Esophagus squamous epithelium (tissue), 5 donors: ENCODE results near the gene GPR157. TPM values are rescaled to one million over a fixed set of nuclear protein-coding genes. Genes with fewer than 3 reads are reported as not detected.

Experiments
- DNase-seq: peaks from one replicate; lab custom pipeline; 2025; lab: John Stamatoyannopoulos, UW
- H3K27ac ChIP-seq, 4 donors: fragments of 200-600 bp; sonication (generic); one replicate each; pipeline ENCODE4 v1.5.1; 2016 to 2019; ENCODE audit warnings: mild to moderate bottlenecking in 1 of 4
- H3K27me3 ChIP-seq, 4 donors: fragments of 200-600 bp; sonication (generic); 1 replicate in 3 of 4; 2 replicates in 1 of 4; pipeline versions ENCODE4 v1.5.1 to v1.6.0; 2017 to 2021; ENCODE audit warnings: antibody characterized with exemption in 1 of 4
- H3K36me3 ChIP-seq, 3 donors: fragments of 200-600 bp; sonication (generic); one replicate each; pipeline ENCODE4 v1.5.1; 2016 to 2019
- H3K4me1 ChIP-seq, 3 donors: fragments of 200-600 bp; sonication (generic); one replicate each; pipeline ENCODE4 v1.5.1; 2017 to 2019
- H3K4me3 ChIP-seq, 4 donors: fragments of 200-600 bp; sonication (generic); 1 replicate in 3 of 4; 2 replicates in 1 of 4; pipeline ENCODE4 v1.5.1; 2016 to 2019; ENCODE audit warnings: mild to moderate bottlenecking in 2 of 4, moderate library complexity in 1 of 4
- H3K9me3 ChIP-seq, 3 donors: fragments of 200-600 bp; sonication (generic); one replicate each; pipeline ENCODE4 v1.5.1; 2016 to 2019
- POLR2A ChIP-seq, 4 donors: fragments of 450-650 bp; IDR thresholded peaks; one replicate each; pipeline ENCODE4 v1.6.1; 2017; ENCODE audit warnings: antibody characterized with exemption in 4 of 4, mild to moderate bottlenecking in 4 of 4, moderate library complexity in 3 of 4
- WGBS, 2 donors: methylation state at CpG; one replicate each; pipeline ENCODE4 v1.1.5; 2018; 5-methylcytosine and 5-hydroxymethylcytosine counted together
- intact Hi-C: fragments of 100-400 bp; cut with DNase I; formaldehyde crosslinking; loops from one replicate; pipeline ENCODE4 v1.15.0; 2022
- small RNA-seq, 4 donors: library from RNA; depleted of rRNA; stranded (forward); fragments of <200 nt; gene quantifications; one replicate each; pipeline ENCODE3, GENCODE V24; 2016
- total RNA-seq, 4 donors: library from RNA; depleted of rRNA; stranded (reverse); fragments of >200 nt; gene quantifications; one replicate each; pipeline ENCODE4 v1.1.0, GENCODE V29; 2016
- TF ChIP-seq, protein P1 (sequence below), 6 experiments: fragments of 450-650 bp in 4 of 6; fragments of 200-600 bp in 2 of 6; sonication (generic) in 2 of 6; IDR thresholded peaks; one replicate each; pipeline ENCODE4 v1.5.1; 2016 to 2019; ENCODE audit warnings: antibody characterized with exemption in 6 of 6, mild to moderate bottlenecking in 4 of 6, moderate library complexity in 4 of 6
- donor health status: DM: yes; HTN: yes; CAD: no.

The GPR157 gene
- total RNA-seq, 4 donors from 2014 or later, result 28.5 to 57.4 (median 30.2) TPM

DNA sequence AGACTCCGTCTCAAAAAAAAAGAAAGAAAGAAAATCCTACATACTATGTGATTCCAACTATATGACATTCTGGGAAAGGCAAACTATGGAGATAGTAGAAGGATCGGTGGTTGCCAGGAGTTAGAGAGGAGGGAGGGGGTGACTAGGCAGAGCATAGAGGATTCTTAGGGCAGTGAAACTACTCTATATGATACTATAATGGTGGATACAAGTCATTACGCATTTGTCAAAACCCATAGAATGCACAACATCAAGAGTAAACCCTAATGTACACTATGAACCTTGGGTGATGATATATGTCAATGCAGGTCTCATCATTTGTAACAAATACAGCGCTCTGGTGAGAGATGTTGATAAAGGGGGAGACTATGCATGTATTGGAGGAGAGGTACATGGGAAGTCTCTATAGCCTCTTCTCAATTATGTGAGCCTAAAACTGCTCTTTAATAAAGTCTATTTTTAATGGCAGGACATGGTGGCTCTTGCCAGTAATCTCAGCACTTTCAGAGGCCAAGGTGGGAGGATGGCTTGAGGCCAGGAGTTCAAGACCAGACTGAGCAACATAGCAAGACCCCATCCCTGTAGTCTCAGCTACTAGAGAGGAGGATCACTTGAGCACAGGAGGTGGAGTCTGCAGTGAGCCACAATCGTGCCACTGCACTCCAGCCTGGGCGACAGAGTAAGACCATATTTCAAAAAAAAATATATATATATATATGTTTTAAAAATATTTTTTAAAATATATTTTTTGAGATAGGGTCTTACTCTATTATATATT lies 76.4 kb downstream of the GPR157 start:
- H3K4me1 ChIP-seq, result no peaks in the 10 kb centered on the region
- H3K27ac ChIP-seq, result no peak overlapping the region
- TF ChIP-seq, protein P1, sequence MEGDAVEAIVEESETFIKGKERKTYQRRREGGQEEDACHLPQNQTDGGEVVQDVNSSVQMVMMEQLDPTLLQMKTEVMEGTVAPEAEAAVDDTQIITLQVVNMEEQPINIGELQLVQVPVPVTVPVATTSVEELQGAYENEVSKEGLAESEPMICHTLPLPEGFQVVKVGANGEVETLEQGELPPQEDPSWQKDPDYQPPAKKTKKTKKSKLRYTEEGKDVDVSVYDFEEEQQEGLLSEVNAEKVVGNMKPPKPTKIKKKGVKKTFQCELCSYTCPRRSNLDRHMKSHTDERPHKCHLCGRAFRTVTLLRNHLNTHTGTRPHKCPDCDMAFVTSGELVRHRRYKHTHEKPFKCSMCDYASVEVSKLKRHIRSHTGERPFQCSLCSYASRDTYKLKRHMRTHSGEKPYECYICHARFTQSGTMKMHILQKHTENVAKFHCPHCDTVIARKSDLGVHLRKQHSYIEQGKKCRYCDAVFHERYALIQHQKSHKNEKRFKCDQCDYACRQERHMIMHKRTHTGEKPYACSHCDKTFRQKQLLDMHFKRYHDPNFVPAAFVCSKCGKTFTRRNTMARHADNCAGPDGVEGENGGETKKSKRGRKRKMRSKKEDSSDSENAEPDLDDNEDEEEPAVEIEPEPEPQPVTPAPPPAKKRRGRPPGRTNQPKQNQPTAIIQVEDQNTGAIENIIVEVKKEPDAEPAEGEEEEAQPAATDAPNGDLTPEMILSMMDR (IDR thresholded peaks at IDR 0.05), result no peak
- TF ChIP-seq POLR2A (IDR thresholded peaks at IDR 0.05), result no peak
- WGBS, 2 donors, result 96 to 98% methylated on average over 6 of the region's 6 CpGs
- no peak overlapping the region for H3K4me3 ChIP-seq
- no peaks in the 10 kb centered on the region for H3K27me3 ChIP-seq
- no peak for DNase-seq
- intact Hi-C loops, result no loop called here
- H3K36me3 ChIP-seq, result no peaks in the 10 kb centered on the region
- H3K9me3 ChIP-seq, result no peaks in the 10 kb centered on the region

DNA sequence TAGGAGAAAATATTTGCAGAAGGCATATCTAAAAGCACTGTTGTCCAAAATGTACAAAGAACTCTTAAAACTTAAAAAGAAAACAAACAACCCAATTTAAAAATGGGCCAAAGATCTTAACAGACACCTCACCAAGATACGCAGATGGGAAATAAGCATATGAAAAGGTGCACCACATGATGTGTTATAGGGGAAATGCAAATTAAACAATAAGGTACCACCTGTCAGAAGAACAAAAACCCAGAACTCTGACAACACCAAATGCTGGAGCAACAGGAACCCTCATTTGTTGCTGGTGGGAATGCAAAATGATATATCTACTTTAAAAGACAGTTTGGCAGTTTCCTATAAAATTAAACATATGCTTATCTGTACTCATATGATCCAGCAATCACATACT lies 77.5 kb downstream of the GPR157 start:
- H3K27me3 ChIP-seq, result no peaks in the 10 kb centered on the region
- H3K4me1 ChIP-seq, result peaks cover 0 to under 1% (median 0%) of the 10 kb centered on the region in 3 donors
- H3K9me3 ChIP-seq, result no peaks in the 10 kb centered on the region
- no peak for DNase-seq
- H3K27ac ChIP-seq, result no peak overlapping the region
- 63 to 86% methylated on average over 1 of the region's 1 CpG for WGBS, 2 donors
- no peak overlapping the region for H3K4me3 ChIP-seq
- no peaks in the 10 kb centered on the region for H3K36me3 ChIP-seq
- intact Hi-C loops, result no loop called here
- no peak for TF ChIP-seq POLR2A (IDR thresholded peaks at IDR 0.05)
- TF ChIP-seq, protein P1 (IDR thresholded peaks at IDR 0.05), result no peak

DNA sequence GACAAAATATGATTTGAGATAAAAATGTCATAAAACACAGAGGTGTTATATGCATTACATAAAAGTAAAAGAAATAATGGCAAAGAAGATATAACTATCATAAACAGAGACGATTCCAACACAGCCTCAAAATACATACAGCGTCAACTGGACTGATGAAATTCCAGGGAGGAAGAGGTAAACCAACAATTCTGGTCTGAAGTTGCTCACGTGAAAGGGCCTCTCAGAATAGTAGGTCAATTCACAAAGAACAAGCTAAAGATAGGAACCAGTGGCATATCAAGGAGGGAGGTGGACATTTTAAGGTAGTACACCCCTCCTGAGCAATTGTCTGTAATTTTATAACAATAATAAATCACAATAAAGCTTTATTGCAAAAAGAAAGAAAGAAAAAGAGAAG lies 78.1 kb downstream of the GPR157 start:
- TF ChIP-seq, protein P1 (IDR thresholded peaks at IDR 0.05), result no peak
- TF ChIP-seq POLR2A (IDR thresholded peaks at IDR 0.05), result no peak
- no peaks in the 10 kb centered on the region for H3K36me3 ChIP-seq
- no peak overlapping the region for H3K4me3 ChIP-seq
- 62 to 76% methylated on average over 3 of the region's 3 CpGs for WGBS, 2 donors
- peaks cover 0 to 6% (median 0%) of the 10 kb centered on the region in 3 donors for H3K4me1 ChIP-seq
- intact Hi-C loops, result no loop called here
- no peak for DNase-seq
- no peak overlapping the region for H3K27ac ChIP-seq
- H3K27me3 ChIP-seq, result no peaks in the 10 kb centered on the region
- no peaks in the 10 kb centered on the region for H3K9me3 ChIP-seq

Small RNAs within 50 kb of the gene (small RNA-seq; reads per million reads assigned to genes)
- 0 reads per million in 4 donors for gene RF00424

Other genes starting within 250 kb of the GPR157 start
- gene CA6, start 183.2 kb downstream of the GPR157 start, total RNA-seq, result not detected
- gene SLC2A7, start 102.7 kb downstream of the GPR157 start, total RNA-seq, result under 1 TPM in 1 of 4 donors, not detected in 3; 0.38 TPM
- gene SLC2A5, start 59.5 kb downstream of the GPR157 start, total RNA-seq, result 1 to 10 TPM; 1.9 to 7.1 (median 4.2) TPM
- gene H6PD, start 105.7 kb upstream of the GPR157 start, total RNA-seq, result 10 to 100 TPM; 10.6 to 35.5 (median 18.7) TPM
- gene SPSB1, start 163.8 kb upstream of the GPR157 start, total RNA-seq, result 10 to 100 TPM; 15.2 to 35.5 (median 25.2) TPM